ENCODE results near the gene CACNA1F.

DNA sequence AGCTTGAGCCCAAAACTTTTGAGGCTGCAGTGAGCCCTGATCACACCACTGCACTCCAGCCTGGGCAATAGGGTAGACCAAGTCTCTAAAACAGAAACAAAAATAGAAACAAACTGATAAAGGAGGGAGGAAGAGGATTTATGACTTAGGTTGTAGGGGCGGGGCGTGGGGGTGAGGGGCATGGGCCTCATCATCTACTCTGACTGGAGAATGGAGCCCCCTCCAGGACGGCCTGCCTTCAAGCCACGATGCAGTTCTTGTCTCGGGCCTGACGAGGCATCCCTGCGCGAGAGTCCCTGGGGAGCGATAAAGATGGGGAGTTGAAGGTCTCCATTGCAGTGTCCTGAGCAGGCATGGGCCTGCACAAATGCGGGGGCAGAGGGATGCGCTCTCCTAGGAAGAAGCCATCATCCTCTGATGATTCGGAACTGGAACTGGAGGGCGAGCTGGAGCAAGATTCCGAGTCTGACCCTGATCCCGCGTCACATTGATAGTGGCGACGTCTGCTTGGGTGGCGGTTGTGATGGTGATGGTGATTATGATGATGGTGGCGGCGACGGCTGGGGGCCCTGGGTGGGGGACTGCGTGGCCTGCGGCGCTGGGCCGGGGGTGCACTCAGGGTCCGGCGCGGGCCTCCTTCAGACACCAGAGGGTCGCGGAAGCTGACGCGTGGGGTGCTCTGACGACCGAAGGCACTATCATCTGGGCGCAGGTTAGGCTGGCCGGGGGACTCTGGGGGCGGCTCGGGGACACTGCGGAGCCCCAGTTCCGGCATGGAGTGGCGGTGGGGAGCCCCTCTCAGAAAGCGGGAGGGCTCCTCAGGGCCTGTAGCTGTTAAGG, 57.5 kb downstream of the CACNA1F start:
- TF ChIP-seq, protein P1, sequence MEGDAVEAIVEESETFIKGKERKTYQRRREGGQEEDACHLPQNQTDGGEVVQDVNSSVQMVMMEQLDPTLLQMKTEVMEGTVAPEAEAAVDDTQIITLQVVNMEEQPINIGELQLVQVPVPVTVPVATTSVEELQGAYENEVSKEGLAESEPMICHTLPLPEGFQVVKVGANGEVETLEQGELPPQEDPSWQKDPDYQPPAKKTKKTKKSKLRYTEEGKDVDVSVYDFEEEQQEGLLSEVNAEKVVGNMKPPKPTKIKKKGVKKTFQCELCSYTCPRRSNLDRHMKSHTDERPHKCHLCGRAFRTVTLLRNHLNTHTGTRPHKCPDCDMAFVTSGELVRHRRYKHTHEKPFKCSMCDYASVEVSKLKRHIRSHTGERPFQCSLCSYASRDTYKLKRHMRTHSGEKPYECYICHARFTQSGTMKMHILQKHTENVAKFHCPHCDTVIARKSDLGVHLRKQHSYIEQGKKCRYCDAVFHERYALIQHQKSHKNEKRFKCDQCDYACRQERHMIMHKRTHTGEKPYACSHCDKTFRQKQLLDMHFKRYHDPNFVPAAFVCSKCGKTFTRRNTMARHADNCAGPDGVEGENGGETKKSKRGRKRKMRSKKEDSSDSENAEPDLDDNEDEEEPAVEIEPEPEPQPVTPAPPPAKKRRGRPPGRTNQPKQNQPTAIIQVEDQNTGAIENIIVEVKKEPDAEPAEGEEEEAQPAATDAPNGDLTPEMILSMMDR (IDR thresholded peaks at IDR 0.05): no peak
- TF ChIP-seq EZH2 (IDR thresholded peaks at IDR 0.05) (no peak), EZH2phosphoT487 (IDR thresholded peaks at IDR 0.05) (no peak)
